ENCODE data around the gene SUPT20H. TPM values are rescaled to one million over a fixed set of nuclear protein-coding genes. Genes with fewer than 3 reads are reported as not detected.

The SUPT20H gene
- total and polyA plus RNA-seq, 2 of the 13 experiments (the other 11 are each of a cell fraction or from before 2014, with no cell fraction given), result 35.0 to 63.6 TPM

DNA sequence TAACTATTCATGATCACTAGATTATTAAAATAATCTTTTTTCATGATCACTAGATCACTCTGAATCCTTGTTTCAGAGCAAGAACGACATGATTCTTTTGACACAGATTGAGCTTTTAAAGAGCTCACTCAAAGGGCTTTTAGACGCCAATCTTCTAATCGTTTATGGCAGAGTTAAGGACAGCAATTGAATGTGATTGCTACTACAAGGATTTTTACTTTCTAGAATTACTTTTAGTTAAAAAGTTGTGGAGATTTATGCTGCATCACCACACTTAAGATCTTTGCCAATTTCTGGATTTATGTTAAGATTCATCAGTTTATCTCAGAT, 57.6 kb downstream of the SUPT20H start:
- DNase-seq (ENCODE audit: low spot score) (no peak), FAIRE-seq (no peak), ATAC-seq (no peak)
- no peaks in the 10 kb centered on the region; a peak in 1 of 5 replicates for H3K27me3 ChIP-seq (ENCODE audit: control insufficient read depth in 1 of 2, insufficient read depth in 2 of 2, low read length in 2 of 2)
- peak overlapping the region; percentile 93 for H3K9ac ChIP-seq (ENCODE audit: insufficient read depth, low read depth, low read length)
- no peaks in the 10 kb centered on the region for H4K20me1 ChIP-seq (ENCODE audit: insufficient read depth, low read length)
- H2AFZ ChIP-seq (ENCODE audit: low read length), result no peak overlapping the region
- no TSS peak for BruUV-seq (replicated peaks)
- H3K79me2 ChIP-seq (ENCODE audit: insufficient read depth, low read length), result peaks cover 45% of the 10 kb centered on the region
- H3K4me1 ChIP-seq (ENCODE audit: insufficient read depth, low read length), result peaks cover 20% of the 10 kb centered on the region
- CTCF ChIA-PET (ENCODE audit: low intra/inter-chr PET ratio, low total read pairs), result no interaction called here
- H3K36me3 ChIP-seq (replicated peaks in 1 of 2; ENCODE audit: control insufficient read depth in 1 of 2, insufficient read depth in 2 of 2, low read length in 2 of 2), result peaks cover 8 to 35% of the 10 kb centered on the region in 2 experiments
- intact Hi-C loops (cut with micrococcal nuclease; ENCODE audit: unreplicated experiment) (loop anchor here (1.0 to 5.0 kb wide), 2 partner anchors 20 to 55 kb away; partner anchors contain the start of gene SUPT20H), in situ Hi-C loops (cut with HindIII; ENCODE audit: extremely low pct_ligation_motif_present, low pct_unique_long_range_greater_than_20kb) (loop anchor here (5.0 kb wide), 1 partner anchor 40 kb away; no protein-coding TSS in a partner anchor)
- H3K9me3 ChIP-seq (ENCODE audit: low read length), result no peaks in the 10 kb centered on the region
- peak overlapping the region; percentile 80 for H3K4me2 ChIP-seq (ENCODE audit: low read depth, low read length)
- 42% methylated on average over 3 of the region's 3 CpGs for WGBS (ENCODE audit: low lambda C conversion rate)
- H3K4me3 ChIP-seq (replicated peaks in 1 of 3; ENCODE audit: insufficient read depth in 1 of 3, low read depth in 2 of 3, low read length in 3 of 3), result peak overlapping the region; percentile 83 to 97 (median 97); a peak in 5 of 6 replicates
- POLR2A ChIA-PET, result interaction anchor here (1.9 kb wide), 1 partner anchor 55 kb away, joined by 5 read pairs; no protein-coding TSS in a partner anchor
- peak overlapping the region; percentile 99 for H3K27ac ChIP-seq (ENCODE audit: extremely low read length, insufficient read depth, low read length)
- no peak for TF ChIP-seq ZNF792 (CRISPR knock-in tag; IDR thresholded peaks at IDR 0.05)
- TF ChIP-seq, protein P1, sequence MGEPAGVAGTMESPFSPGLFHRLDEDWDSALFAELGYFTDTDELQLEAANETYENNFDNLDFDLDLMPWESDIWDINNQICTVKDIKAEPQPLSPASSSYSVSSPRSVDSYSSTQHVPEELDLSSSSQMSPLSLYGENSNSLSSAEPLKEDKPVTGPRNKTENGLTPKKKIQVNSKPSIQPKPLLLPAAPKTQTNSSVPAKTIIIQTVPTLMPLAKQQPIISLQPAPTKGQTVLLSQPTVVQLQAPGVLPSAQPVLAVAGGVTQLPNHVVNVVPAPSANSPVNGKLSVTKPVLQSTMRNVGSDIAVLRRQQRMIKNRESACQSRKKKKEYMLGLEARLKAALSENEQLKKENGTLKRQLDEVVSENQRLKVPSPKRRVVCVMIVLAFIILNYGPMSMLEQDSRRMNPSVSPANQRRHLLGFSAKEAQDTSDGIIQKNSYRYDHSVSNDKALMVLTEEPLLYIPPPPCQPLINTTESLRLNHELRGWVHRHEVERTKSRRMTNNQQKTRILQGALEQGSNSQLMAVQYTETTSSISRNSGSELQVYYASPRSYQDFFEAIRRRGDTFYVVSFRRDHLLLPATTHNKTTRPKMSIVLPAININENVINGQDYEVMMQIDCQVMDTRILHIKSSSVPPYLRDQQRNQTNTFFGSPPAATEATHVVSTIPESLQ (CRISPR knock-in tag; conservative IDR thresholded peaks at IDR 0.05), result no peak
- TF ChIP-seq SMYD3 (CRISPR knock-in tag; IDR thresholded peaks at IDR 0.05), result no peak
- TF ChIP-seq TRIM24 (CRISPR knock-in tag; IDR thresholded peaks at IDR 0.05), result no peak
- TF ChIP-seq, protein P2, sequence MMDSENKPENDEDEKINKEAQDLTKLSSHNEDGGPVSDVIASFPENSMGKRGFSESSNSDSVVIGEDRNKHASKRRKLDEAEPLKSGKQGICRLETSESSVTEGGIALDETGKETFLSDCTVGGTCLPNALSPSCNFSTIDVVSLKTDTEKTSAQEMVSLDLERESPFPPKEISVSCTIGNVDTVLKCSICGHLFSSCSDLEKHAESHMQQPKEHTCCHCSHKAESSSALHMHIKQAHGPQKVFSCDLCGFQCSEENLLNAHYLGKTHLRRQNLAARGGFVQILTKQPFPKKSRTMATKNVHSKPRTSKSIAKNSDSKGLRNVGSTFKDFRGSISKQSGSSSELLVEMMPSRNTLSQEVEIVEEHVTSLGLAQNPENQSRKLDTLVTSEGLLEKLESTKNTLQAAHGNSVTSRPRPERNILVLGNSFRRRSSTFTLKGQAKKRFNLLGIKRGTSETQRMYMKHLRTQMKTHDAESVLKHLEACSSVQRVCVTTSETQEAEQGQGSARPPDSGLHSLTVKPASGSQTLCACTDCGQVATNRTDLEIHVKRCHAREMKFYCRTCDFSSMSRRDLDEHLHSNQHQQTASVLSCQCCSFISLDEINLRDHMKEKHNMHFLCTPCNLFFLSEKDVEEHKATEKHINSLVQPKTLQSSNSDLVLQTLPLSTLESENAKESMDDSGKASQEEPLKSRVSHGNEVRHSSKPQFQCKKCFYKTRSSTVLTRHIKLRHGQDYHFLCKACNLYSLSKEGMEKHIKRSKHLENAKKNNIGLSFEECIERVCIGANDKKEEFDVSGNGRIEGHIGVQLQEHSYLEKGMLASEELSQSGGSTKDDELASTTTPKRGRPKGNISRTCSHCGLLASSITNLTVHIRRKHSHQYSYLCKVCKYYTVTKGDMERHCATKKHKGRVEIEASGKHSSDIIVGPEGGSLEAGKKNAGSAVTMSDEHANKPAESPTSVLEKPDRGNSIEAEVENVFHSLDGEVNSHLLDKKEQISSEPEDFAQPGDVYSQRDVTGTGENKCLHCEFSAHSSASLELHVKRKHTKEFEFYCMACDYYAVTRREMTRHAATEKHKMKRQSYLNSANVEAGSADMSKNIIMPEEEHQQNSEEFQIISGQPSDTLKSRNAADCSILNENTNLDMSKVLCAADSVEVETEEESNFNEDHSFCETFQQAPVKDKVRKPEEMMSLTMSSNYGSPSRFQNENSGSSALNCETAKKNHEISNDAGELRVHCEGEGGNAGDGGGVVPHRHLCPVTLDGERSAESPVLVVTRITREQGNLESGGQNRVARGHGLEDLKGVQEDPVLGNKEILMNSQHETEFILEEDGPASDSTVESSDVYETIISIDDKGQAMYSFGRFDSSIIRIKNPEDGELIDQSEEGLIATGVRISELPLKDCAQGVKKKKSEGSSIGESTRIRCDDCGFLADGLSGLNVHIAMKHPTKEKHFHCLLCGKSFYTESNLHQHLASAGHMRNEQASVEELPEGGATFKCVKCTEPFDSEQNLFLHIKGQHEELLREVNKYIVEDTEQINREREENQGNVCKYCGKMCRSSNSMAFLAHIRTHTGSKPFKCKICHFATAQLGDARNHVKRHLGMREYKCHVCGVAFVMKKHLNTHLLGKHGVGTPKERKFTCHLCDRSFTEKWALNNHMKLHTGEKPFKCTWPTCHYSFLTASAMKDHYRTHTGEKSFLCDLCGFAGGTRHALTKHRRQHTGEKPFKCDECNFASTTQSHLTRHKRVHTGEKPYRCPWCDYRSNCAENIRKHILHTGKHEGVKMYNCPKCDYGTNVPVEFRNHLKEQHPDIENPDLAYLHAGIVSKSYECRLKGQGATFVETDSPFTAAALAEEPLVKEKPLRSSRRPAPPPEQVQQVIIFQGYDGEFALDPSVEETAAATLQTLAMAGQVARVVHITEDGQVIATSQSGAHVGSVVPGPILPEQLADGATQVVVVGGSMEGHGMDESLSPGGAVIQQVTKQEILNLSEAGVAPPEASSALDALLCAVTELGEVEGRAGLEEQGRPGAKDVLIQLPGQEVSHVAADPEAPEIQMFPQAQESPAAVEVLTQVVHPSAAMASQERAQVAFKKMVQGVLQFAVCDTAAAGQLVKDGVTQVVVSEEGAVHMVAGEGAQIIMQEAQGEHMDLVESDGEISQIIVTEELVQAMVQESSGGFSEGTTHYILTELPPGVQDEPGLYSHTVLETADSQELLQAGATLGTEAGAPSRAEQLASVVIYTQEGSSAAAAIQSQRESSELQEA (CRISPR knock-in tag; IDR thresholded peaks at IDR 0.05; ENCODE audit: not compliant biosample characterization), result no peak
- TF ChIP-seq NR2C2 (CRISPR knock-in tag; IDR thresholded peaks at IDR 0.05; ENCODE audit: borderline replicate concordance), result no peak
- TF ChIP-seq NR1H2 (CRISPR knock-in tag; IDR thresholded peaks at IDR 0.05; ENCODE audit: borderline replicate concordance, low read depth), result no peak
- no peak for TF ChIP-seq KLF6 (CRISPR knock-in tag; IDR thresholded peaks at IDR 0.05)
- no peak for TF ChIP-seq ZNF616 (CRISPR knock-in tag; IDR thresholded peaks at IDR 0.05; ENCODE audit: low read depth)
- no peak for TF ChIP-seq NAIF1 (CRISPR knock-in tag; IDR thresholded peaks at IDR 0.05; ENCODE audit: borderline replicate concordance)
- no peak for TF ChIP-seq SMARCC2 (IDR thresholded peaks at IDR 0.05)
